Activated CD4-positive, alpha-beta memory T cell treated with anti-CD3 and anti-CD28 coated beads, Interleukin-2, amount 10 ng/mL, durations not matched to agents 7 days and 5 days (primary cell): ENCODE data around the gene FGR. TPM values are rescaled to one million over a fixed set of nuclear protein-coding genes. Genes with fewer than 3 reads are reported as not detected.
A peak's percentile ranks its signal among the peaks of the same experiment; 100 is the strongest.
"Not testable (repeated sequence)": the region's sequence is repeated elsewhere in the genome, so short reads cannot be mapped to it uniquely, and the experiment has no call there.

Experiments used
- CTCF ChIA-PET: fragments of 350-600 bp; sonication (Branson Sonifier 250); formaldehyde crosslinking; loops from one replicate; lab custom pipeline; 2021; ENCODE audit warnings: antibody characterized with exemption, inconsistent platforms; lab: Charles Lee
- POLR2A ChIA-PET: fragments of 350-600 bp; sonication (Branson Sonifier 250); formaldehyde crosslinking; loops from one replicate; lab custom pipeline; 2021; ENCODE audit warnings: antibody characterized with exemption; lab: Charles Lee
- DNase-seq: peaks from one replicate; pipeline ENCODE4 v3.0.0-alpha.2; 2020
- H3K27ac Mint-ChIP-seq: one replicate; pipeline ENCODE4 v1.8.0; 2021; ENCODE audit warnings: mild to moderate bottlenecking, mixed read lengths
- H3K27me3 Mint-ChIP-seq: one replicate; pipeline ENCODE4 v1.8.0; 2021; ENCODE audit warnings: mixed read lengths
- H3K36me3 Mint-ChIP-seq: one replicate; pipeline ENCODE4 v1.8.0; 2021; ENCODE audit warnings: low read depth, mixed read lengths
- H3K4me1 Mint-ChIP-seq: one replicate; pipeline ENCODE4 v1.8.0; 2021; ENCODE audit warnings: mixed read lengths
- H3K4me3 Mint-ChIP-seq: one replicate; pipeline ENCODE4 v1.8.0; 2021; ENCODE audit warnings: mild to moderate bottlenecking, mixed read lengths
- H3K9me3 Mint-ChIP-seq: one replicate; pipeline ENCODE4 v1.8.0; 2021; ENCODE audit warnings: mixed read lengths
- total RNA-seq, 2 experiments: library from RNA; stranded (reverse); gene quantifications; one replicate each; pipeline ENCODE4 v1.2.3, GENCODE V29; 2021

FGR gene
- total RNA-seq, 2 experiments from 2014 or later = not detected

DNA sequence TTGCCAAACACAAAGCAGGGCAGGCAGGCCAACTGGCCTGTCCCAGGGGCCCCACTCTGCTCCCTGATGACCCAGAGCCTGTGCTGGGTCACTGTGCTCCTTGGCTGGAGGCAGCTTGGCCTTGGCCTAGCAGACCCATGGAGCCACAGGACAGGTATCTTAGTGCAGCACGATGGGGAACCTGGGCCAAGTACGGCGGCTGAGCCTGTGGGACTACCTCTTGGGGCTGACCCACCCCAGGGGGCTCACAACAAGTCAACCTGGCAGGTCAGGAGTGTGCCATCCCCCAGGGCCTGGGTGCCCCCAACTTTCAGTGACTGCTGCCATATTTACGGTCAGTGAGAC, 10.1 kb upstream of the FGR start:
- POLR2A ChIA-PET = interaction anchor here (1.0 kb wide), 2 partner anchors 16 to 18 kb away, joined by 3 to 5 read pairs; no protein-coding TSS in a partner anchor
- H3K4me1 Mint-ChIP-seq = peaks cover 12% of the 10 kb centered on the region
- no peak overlapping the region for H3K4me3 Mint-ChIP-seq
- no peak for DNase-seq
- no peaks in the 10 kb centered on the region for H3K36me3 Mint-ChIP-seq
- CTCF ChIA-PET = interaction anchor here (0.9 to 2.4 kb wide), 4 partner anchors 18 to 38 kb away, joined by 3 to 35 read pairs (median 4); no protein-coding TSS in a partner anchor
- H3K9me3 Mint-ChIP-seq = no peaks in the 10 kb centered on the region
- H3K27ac Mint-ChIP-seq = no peak overlapping the region
- peaks cover 2% of the 10 kb centered on the region for H3K27me3 Mint-ChIP-seq

DNA sequence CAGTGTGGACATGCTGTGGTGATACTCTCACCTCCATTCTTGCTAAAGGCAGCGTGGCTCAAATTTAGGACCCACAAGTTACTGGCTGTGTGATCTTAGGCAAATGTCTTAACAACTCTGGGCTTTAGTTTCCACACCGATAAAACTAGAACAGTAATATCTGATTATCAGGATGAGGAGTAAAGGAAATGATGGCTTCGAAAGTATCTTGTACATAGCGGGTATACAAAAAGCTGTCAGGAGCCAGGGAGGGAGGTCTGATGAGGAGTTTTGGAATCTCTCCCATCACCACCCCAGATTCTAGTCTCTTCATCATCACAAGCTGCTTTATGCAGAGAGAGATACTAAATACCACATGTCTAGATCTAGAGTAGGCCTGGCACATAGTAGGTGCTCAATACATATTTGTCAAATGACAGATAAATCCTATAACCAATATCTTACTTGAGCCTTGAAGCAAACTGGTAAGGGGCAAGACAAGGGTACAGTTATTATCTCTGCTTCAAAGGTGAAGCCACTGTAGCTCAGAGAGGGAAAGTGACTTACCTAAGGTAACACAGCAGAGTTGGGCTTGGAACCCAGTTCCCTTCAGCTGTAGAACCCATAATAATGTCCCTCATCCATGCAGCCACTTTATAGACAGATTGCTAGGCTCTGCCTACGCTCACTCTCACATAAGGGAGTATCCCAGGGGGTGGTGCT, 9.5 kb upstream of the FGR start:
- CTCF ChIA-PET = interaction anchor here (0.9 to 2.4 kb wide), 5 partner anchors 9 to 38 kb away, joined by 3 to 35 read pairs (median 4); no protein-coding TSS in a partner anchor
- Mint-ChIP-seq H3K27ac (no peak overlapping the region), H3K9me3 (no peaks in the 10 kb centered on the region), H3K4me3 (no peak overlapping the region), H3K27me3 (peaks cover 2% of the 10 kb centered on the region), H3K4me1 (peaks cover 9% of the 10 kb centered on the region), H3K36me3 (no peaks in the 10 kb centered on the region)
- POLR2A ChIA-PET = interaction anchor here (1.0 kb wide), 2 partner anchors 17 to 18 kb away, joined by 3 to 5 read pairs; no protein-coding TSS in a partner anchor
- no peak for DNase-seq

DNA sequence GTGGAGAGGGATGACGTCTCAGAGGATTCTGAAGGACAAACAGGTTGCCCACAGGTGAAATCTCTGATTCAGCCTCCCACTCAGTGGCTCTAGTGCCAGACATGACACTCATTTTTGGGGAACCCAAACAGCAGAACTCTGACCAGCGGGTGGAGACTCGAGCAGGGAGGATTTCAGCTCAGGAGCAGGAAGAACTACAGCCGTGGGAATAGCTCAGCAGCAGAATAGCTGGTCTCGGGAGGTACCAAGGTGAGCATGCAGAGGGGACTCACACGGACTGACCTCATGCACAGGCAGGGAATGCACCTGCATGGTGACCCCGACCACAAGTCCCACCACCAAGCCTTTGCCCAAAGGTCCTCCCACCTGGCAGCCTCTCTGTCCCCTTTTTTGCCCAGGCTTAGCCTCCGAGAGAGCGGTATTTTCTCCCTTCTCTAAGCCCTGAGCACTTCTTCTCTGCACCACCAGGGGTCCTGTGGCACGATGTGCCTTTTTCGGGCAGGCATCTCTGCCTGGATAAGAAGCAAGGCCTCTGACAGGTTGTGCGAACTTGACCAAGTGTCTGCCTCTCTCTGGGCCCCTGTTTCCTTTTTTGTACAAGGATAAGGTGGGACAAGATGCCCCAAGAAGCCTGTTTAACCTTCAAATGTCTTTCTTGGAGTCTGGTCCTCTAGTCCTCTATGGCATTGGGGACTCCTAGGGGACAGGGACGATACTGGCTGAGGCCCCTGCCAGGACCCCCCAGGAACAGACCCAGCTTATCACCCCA, 8.8 kb upstream of the FGR start:
- Mint-ChIP-seq H3K9me3 (no peaks in the 10 kb centered on the region), H3K4me1 (peaks cover 11% of the 10 kb centered on the region), H3K4me3 (no peak overlapping the region), H3K27ac (no peak overlapping the region), H3K36me3 (no peaks in the 10 kb centered on the region), H3K27me3 (peaks cover 2% of the 10 kb centered on the region)
- POLR2A ChIA-PET = interaction anchor here (1.0 to 1.3 kb wide), 2 partner anchors 15 to 19 kb away, joined by 3 to 4 read pairs; no protein-coding TSS in a partner anchor
- CTCF ChIA-PET = interaction anchor here (0.6 to 2.4 kb wide), 10 partner anchors 10 to 213 kb away, joined by 3 to 35 read pairs (median 3); no protein-coding TSS in a partner anchor
- DNase-seq = peak; percentile 72

DNA sequence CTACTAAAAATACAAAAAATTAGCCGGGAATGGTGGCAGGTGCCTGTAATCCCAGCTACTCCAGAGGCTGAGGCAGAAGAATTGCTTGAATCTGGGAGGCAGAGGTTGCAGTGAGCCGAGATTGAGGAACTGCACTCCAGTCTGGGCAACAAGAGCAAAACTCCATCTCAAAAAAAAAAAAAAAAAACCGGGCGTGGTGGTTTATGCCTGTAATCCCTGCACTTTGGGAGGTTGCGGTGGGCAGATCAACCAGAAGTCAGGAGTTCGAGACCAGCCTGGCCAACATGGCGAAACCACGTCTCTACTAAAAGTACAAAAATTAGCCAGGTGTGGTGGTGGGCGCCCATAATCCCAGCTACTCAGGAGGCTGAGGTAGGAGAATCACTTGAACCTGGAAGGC, 5.5 kb upstream of the FGR start:
- H3K4me3 Mint-ChIP-seq, H3K9me3 Mint-ChIP-seq, H3K27me3 Mint-ChIP-seq, H3K27ac Mint-ChIP-seq, H3K36me3 Mint-ChIP-seq, POLR2A ChIA-PET, DNase-seq: not testable (repeated sequence)
- CTCF ChIA-PET = interaction anchor here (0.7 to 2.7 kb wide), 4 partner anchors 22 to 347 kb away, joined by 3 to 8 read pairs (median 4); no protein-coding TSS in a partner anchor
- H3K4me1 Mint-ChIP-seq = peaks cover 25% of the 10 kb centered on the region

DNA sequence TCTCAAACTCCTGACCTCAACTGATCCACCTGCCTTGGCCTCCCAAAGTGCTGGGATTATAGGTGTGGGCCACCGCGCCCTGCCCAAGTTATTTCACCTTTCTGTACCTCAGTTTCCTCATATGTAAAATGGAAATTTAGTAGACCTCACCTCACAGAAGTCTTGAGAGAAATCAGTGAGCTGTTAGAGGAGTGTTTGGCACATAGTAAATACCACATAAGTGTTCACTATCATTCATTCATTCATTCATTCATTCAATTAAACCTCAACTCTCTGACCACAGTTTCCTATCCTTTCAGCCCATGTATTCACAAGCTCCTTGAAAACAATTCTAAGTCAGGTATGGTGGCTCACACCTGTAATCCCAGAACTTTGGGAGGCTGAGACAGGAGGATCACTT, 3.8 kb upstream of the FGR start:
- Mint-ChIP-seq H3K9me3 (no peaks in the 10 kb centered on the region), H3K36me3 (no peaks in the 10 kb centered on the region), H3K4me3 (no peak overlapping the region), H3K4me1 (peaks cover 31% of the 10 kb centered on the region), H3K27ac (no peak overlapping the region), H3K27me3 (peaks cover 2% of the 10 kb centered on the region)
- CTCF ChIA-PET = interaction anchor here (0.7 to 2.7 kb wide), 5 partner anchors 24 to 638 kb away, joined by 3 to 8 read pairs (median 4); no protein-coding TSS in a partner anchor
- no peak for DNase-seq
- POLR2A ChIA-PET = no interaction called here

DNA sequence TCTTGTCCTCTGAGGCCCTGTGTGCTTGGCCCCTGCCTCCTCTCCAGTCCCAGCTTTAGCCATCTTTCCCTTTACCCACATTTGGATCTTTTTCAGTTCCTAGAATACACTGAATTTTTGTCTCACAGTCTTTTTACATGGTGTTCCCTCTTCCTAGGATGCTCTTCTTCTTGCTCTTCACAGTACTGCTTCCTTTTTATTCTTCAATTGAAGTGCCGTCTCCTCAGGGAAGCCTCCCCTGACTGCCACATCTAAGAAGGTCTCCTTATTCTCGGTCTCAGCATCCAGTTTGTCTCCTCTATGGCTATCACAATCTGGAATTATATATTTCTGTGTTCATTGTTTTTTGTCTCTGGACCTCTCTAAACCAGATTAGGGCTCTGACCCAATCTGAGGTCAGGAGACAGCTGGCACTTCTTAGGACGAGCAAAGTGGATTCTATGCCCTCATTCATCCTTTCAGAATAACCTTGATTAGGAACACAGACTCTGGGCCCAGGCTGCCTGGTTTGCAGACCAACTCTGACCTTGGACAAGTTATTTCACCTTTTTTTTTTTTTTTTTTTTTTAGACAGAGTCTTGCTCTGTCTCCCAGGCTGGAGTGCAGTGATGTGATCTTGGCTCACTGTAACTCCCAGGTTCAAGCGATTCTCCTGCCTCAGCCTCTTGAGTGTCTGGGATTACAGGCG, 3.2 kb upstream of the FGR start:
- H3K36me3 Mint-ChIP-seq = no peaks in the 10 kb centered on the region
- CTCF ChIA-PET = interaction anchor here (0.7 to 2.7 kb wide), 5 partner anchors 25 to 638 kb away, joined by 3 to 8 read pairs (median 4); no protein-coding TSS in a partner anchor
- DNase-seq = no peak
- H3K4me3 Mint-ChIP-seq = no peak overlapping the region
- peaks cover 33% of the 10 kb centered on the region for H3K4me1 Mint-ChIP-seq
- no peak overlapping the region for H3K27ac Mint-ChIP-seq
- no peaks in the 10 kb centered on the region for H3K27me3 Mint-ChIP-seq
- POLR2A ChIA-PET = interaction anchor here (0.8 to 0.9 kb wide), 2 partner anchors 22 to 25 kb away, joined by 3 read pairs; no protein-coding TSS in a partner anchor
- no peaks in the 10 kb centered on the region for H3K9me3 Mint-ChIP-seq

DNA sequence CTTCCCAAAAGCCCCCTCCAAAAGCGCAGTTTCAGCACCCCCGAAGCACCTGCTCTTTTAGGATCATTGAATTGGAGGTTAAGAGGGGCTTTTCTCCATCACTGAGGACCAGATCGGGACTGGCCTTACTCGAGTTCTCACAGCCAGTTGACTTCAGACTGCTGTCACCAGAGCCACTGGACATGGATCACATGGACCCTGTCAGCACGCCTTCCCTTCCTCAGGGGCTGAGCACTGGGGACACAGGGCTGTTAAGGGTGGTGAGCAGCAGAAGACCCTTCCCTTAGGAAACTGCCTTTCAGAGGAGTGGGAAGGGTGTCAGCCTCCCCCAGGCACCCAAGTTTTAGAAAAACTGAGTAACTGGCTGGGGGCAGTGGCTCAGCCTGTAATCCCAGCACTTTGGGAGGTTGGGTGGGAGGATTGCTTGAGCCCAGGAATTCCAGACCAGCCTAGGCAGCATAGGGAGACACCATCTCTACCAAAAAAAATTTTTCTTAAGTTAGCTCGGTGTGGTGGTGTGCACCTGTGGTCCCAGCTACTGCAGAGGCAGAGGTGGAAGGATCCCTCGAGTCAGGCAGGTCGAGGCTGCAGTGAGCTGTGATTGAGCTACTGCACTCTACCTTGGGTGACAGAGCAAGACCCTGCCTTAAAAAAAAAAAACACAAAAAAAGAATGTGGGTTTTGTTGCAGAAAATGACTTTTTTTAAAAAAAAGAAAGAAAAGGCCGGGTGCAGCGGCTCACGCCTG, 584 bp upstream of the FGR start:
- Mint-ChIP-seq H3K9me3 (no peaks in the 10 kb centered on the region), H3K27ac (no peak overlapping the region), H3K4me3 (peak overlapping the region; percentile 21), H3K4me1 (peaks cover 59% of the 10 kb centered on the region), H3K27me3 (no peaks in the 10 kb centered on the region), H3K36me3 (no peaks in the 10 kb centered on the region)
- ChIA-PET POLR2A (interaction anchor here (1.0 kb wide), 1 partner anchor 23 kb away, joined by 3 read pairs; no protein-coding TSS in a partner anchor), CTCF (interaction anchor here (0.7 to 1.0 kb wide), 4 partner anchors 17 to 34 kb away, joined by 3 to 4 read pairs (median 3); no protein-coding TSS in a partner anchor)
- DNase-seq = no peak

DNA sequence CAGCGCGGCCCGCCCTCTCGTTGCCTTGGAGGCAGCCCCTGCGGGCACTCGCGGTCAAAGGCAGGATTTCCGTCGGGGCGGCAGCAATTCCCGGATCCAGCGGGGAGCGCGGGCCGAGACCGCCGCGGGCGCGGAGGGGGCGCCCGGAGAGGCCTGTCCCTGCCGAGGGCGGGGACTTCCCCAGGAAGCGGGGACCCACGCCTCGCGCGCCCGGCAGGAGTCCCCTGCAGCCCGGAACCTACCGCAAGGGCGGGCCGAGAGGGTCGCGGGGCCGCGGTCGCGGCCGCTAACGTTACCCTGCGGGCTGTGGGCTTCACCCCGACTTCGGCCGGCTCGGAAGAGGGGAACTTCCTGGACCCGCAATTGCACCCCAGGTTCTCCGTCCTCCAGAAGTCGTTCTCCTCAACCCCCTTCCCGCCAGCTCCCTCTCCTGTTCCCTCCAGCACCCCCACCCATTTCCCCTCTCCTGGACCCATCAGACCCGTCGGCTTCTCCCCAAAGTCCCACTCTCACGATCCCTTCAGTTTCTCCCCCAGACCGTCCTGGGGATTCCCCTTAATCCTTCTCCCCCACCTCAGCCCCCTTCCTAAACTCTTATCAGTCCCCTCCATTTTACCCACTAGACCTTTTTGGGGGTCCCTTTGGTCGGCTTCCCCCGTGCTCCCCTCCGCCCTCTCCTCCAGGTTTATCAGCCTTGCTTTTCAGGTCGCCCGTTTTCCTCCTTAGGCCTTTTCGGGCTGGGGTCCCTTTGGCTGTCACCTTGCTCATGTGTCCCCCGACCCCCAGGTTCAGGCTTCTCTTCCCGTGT, 604 bp downstream of the FGR start:
- Mint-ChIP-seq H3K27ac (no peak overlapping the region), H3K27me3 (peaks cover 2% of the 10 kb centered on the region), H3K36me3 (no peaks in the 10 kb centered on the region), H3K4me1 (peaks cover 66% of the 10 kb centered on the region), H3K4me3 (peak overlapping the region; percentile 29), H3K9me3 (no peaks in the 10 kb centered on the region)
- ChIA-PET CTCF (interaction anchor here (1.5 to 2.4 kb wide), 2 partner anchors 28 to 35 kb away, joined by 4 to 10 read pairs; no protein-coding TSS in a partner anchor), POLR2A (interaction anchor here (0.5 kb wide), 1 partner anchor 201 kb away, joined by 3 read pairs; no protein-coding TSS in a partner anchor)
- peak; percentile 54 for DNase-seq

DNA sequence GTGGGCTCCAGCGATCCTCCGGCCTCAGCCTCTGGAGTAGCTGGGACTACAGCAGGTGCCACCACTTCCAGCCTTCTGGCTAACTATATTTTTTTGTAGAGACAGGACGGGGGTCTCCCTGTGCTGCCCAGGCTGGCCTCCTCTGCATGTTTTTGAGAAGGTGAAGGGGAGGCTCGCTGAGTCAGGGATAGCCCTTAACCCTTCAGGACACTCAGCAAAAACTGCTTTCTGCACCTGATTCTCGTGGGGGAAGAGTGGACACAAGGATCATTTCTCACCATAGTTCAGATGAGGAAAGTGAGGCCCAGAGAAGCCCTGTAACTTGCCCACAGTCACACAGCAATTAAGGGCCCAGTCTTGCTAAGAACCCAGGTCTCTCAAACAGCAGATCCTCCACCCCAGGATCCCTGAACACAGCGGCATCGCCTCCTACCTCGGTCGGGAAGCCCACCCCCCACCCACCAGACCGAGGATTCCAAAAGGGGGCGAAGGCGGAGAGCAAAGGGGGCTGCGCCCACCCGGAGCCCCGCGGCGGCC, 1.3 kb downstream of the FGR start:
- peaks cover 72% of the 10 kb centered on the region for H3K4me1 Mint-ChIP-seq
- peak overlapping the region; percentile 58 for H3K27ac Mint-ChIP-seq
- ChIA-PET CTCF (interaction anchor here (1.5 to 2.4 kb wide), 3 partner anchors 26 to 35 kb away, joined by 3 to 10 read pairs (median 4); no protein-coding TSS in a partner anchor), POLR2A (interaction anchor here (0.5 to 1.7 kb wide), 4 partner anchors 16 to 201 kb away, joined by 3 to 11 read pairs (median 4); no protein-coding TSS in a partner anchor)
- peaks cover 7% of the 10 kb centered on the region for H3K27me3 Mint-ChIP-seq
- H3K36me3 Mint-ChIP-seq = no peaks in the 10 kb centered on the region
- H3K9me3 Mint-ChIP-seq = no peaks in the 10 kb centered on the region
- peak overlapping the region; percentile 54 for H3K4me3 Mint-ChIP-seq
- no peak for DNase-seq

DNA sequence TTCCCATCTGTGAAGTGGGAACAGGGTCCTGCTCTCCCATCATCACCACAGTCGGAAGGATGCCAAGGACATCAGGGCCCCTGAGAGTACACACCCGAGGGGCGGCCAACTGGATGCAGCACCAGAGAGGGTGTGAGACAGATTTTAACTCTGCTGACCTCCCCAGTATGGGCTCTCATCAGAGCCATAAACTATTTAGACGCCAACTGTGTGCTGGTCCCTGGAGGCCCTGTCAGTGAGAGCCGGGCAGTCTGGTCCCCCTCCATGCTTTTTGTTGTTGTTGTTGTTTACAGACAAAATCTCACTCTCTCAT, 1.7 kb downstream of the FGR start:
- DNase-seq = no peak
- H3K27ac Mint-ChIP-seq = peak overlapping the region; percentile 60
- CTCF ChIA-PET = interaction anchor here (1.0 to 2.4 kb wide), 5 partner anchors 15 to 37 kb away, joined by 3 to 10 read pairs (median 3); no protein-coding TSS in a partner anchor
- H3K9me3 Mint-ChIP-seq = no peaks in the 10 kb centered on the region
- POLR2A ChIA-PET = interaction anchor here (1.3 to 1.7 kb wide), 3 partner anchors 15 to 29 kb away, joined by 3 to 11 read pairs (median 6); no protein-coding TSS in a partner anchor
- H3K27me3 Mint-ChIP-seq = peaks cover 10% of the 10 kb centered on the region
- H3K36me3 Mint-ChIP-seq = no peaks in the 10 kb centered on the region
- peaks cover 74% of the 10 kb centered on the region for H3K4me1 Mint-ChIP-seq
- no peak overlapping the region for H3K4me3 Mint-ChIP-seq
